Measurements from ENCODE around the gene PDLIM7.

DNA sequence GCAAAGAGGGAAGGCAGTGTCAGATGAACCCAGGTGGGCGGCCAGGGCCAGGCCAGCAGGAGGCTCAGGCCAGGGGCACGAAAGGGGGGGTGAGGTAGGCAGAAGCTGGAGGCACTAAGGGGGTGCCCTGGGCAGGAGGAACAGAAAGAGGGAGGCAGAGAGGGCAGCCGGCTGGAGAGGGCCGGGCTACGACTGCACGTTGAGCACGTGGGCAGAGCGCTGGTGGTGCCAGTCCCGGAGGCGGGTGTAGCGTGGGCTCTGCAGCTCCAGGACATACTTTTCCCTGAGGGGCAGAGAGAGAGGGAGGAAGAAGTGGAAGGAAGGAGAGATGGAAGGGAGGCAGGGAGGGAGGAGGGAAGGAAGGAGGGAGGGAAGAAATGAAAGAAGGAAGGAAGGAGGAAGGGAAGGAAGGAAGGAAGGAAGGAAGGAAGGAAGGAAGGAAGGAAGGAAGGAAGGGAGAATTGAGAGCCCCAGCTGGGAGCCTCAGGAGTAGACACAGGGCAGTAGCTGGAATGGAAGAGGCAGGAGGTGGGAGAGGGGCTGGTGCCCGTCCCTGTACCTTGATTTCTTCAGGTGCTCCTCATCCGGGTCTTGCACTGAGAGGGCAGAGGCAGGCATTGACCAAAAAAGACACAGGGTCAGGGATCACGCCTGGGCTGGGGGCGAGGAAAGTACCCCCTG is 7.0 kb downstream of the PDLIM7 start:
- no peak for TF ChIP-seq EP300 (IDR thresholded peaks at IDR 0.05)
- no peak for TF ChIP-seq POLR2AphosphoS5 (IDR thresholded peaks at IDR 0.05)
